IMR-90 (cell line): ENCODE measurements around the gene ONECUT1. TPM values are rescaled to one million over a fixed set of nuclear protein-coding genes. Genes with fewer than 3 reads are reported as not detected.

Experiments
- ATAC-seq: fragments of 200-7000 bp; cut with Tn5 transposase; 2 replicates; pipeline ENCODE4 v1.9.1; 2020; ENCODE audit warnings: low read depth, mild to moderate bottlenecking, moderate library complexity
- BruUV-seq: library from RNA; stranded (reverse); fragments of 400-500 nt; replicated peaks from 2 replicates; lab custom pipeline; 2021; lab: Mats Ljungman, UMichigan
- CTCF ChIA-PET: fragments of 300-600 bp; formaldehyde crosslinking; extraction: SDS; loops from one replicate; lab custom pipeline; 2021; ENCODE audit warnings: antibody characterized with exemption; lab: Yijun Ruan, JAX
- POLR2A ChIA-PET: fragments of 300-600 bp; sonication (Branson Sonifier 250); formaldehyde crosslinking; loops from one replicate; lab custom pipeline; 2022; ENCODE audit warnings: antibody characterized with exemption; ENCODE audit not compliant: unreplicated experiment; lab: Charles Lee
- DNase-seq: peaks from one replicate; pipeline ENCODE4 v3.0.0; 2013
- H2AFZ ChIP-seq: replicated peaks from 2 replicates; pipeline ENCODE3; 2013; ENCODE audit warnings: low read length, mild to moderate bottlenecking; ENCODE audit not compliant: poor library complexity
- H2AK5ac ChIP-seq: 2 replicates; pipeline ENCODE4 v1.6.1; 2013; ENCODE audit warnings: low read depth, low read length, inconsistent platforms
- H2AK9ac ChIP-seq: replicated peaks from 2 replicates; pipeline ENCODE3; 2013; ENCODE audit warnings: mild to moderate bottlenecking, low read depth, low read length, moderate library complexity; ENCODE audit not compliant: poor library complexity
- H2BK120ac ChIP-seq: 2 replicates; pipeline ENCODE4 v1.6.1; 2013; ENCODE audit warnings: low read depth, low read length, inconsistent platforms
- H2BK15ac ChIP-seq: 3 replicates; pipeline ENCODE4 v1.6.1; 2013; ENCODE audit warnings: low read depth, low read length, inconsistent platforms
- H2BK20ac ChIP-seq: 2 replicates; pipeline ENCODE4 v1.6.1; 2013; ENCODE audit warnings: low read depth, mild to moderate bottlenecking, inconsistent platforms, low read length, moderate library complexity
- H2BK5ac ChIP-seq: 2 replicates; pipeline ENCODE4 v1.6.1; 2013; ENCODE audit warnings: mild to moderate bottlenecking, low read depth, low read length, inconsistent platforms; ENCODE audit not compliant: poor library complexity, severe bottlenecking
- H3K14ac ChIP-seq: replicated peaks from 2 replicates; pipeline ENCODE4 v1.6.1; 2013; ENCODE audit warnings: low read depth, low read length, inconsistent platforms
- H3K18ac ChIP-seq: 2 replicates; pipeline ENCODE4 v1.6.1; 2013; ENCODE audit warnings: low read depth, low read length, control low read depth
- H3K23ac ChIP-seq: 2 replicates; pipeline ENCODE4 v1.6.1; 2013; ENCODE audit warnings: low read depth, low read length, inconsistent platforms
- H3K27ac ChIP-seq: 2 replicates; pipeline ENCODE4 v1.5.1; 2013; ENCODE audit warnings: mild to moderate bottlenecking, control low read depth, low read length; ENCODE audit not compliant: insufficient read depth
- H3K27me3 ChIP-seq: 2 replicates; pipeline ENCODE4 v1.6.1; 2013; ENCODE audit warnings: low read length; ENCODE audit not compliant: control insufficient read depth, insufficient read depth
- H3K36me3 ChIP-seq: 2 replicates; pipeline ENCODE4 v1.6.1; 2013; ENCODE audit warnings: low read length, mixed read lengths; ENCODE audit not compliant: control insufficient read depth, insufficient read depth
- H3K4ac ChIP-seq: 2 replicates; pipeline ENCODE4 v1.6.1; 2013; ENCODE audit warnings: low read depth, low read length, inconsistent platforms
- H3K4me1 ChIP-seq: 2 replicates; pipeline ENCODE4 v1.6.1; 2013; ENCODE audit warnings: low read length, mixed read lengths; ENCODE audit not compliant: control insufficient read depth, insufficient read depth
- H3K4me2 ChIP-seq: 2 replicates; pipeline ENCODE4 v1.6.1; 2013; ENCODE audit warnings: low read depth, mild to moderate bottlenecking, control low read depth, low read length, moderate library complexity
- H3K4me3 ChIP-seq: 2 replicates; pipeline ENCODE4 v1.5.1; 2013; ENCODE audit warnings: low read depth, mild to moderate bottlenecking, control low read depth, low read length, moderate library complexity; ENCODE audit not compliant: insufficient read depth
- H3K56ac ChIP-seq: 2 replicates; pipeline ENCODE4 v1.6.1; 2013; ENCODE audit warnings: low read length, inconsistent platforms; ENCODE audit not compliant: insufficient read depth; ENCODE audit errors: extremely low read depth
- H3K79me1 ChIP-seq, 2 experiments: 2 replicates each; pipeline ENCODE4 v1.6.1; 2013; ENCODE audit warnings: low read length in 2 of 2, inconsistent platforms in 1 of 2, low read depth in 1 of 2
- H3K9ac ChIP-seq: 2 replicates; pipeline ENCODE4 v1.6.1; 2013; ENCODE audit warnings: low read depth, low read length, control low read depth
- H3K9me1 ChIP-seq: 2 replicates; pipeline ENCODE4 v1.6.1; 2013; ENCODE audit warnings: low read length, inconsistent platforms; ENCODE audit not compliant: insufficient read depth
- H3K9me3 ChIP-seq: 2 replicates; pipeline ENCODE4 v1.6.1; 2013; ENCODE audit warnings: low read length; ENCODE audit not compliant: control insufficient read depth, insufficient read depth
- H4K20me1 ChIP-seq: 2 replicates; pipeline ENCODE4 v1.6.1; 2013; ENCODE audit warnings: low read length, inconsistent platforms; ENCODE audit not compliant: insufficient read depth
- H4K5ac ChIP-seq: 2 replicates; pipeline ENCODE4 v1.6.1; 2013; ENCODE audit warnings: mild to moderate bottlenecking, low read depth, low read length, control low read depth
- H4K8ac ChIP-seq, 2 experiments: 2 replicates each; pipeline ENCODE4 v1.6.1; 2013; ENCODE audit warnings: low read depth in 2 of 2, low read length in 2 of 2, control low read depth in 1 of 2, inconsistent platforms in 1 of 2
- H4K91ac ChIP-seq: 2 replicates; pipeline ENCODE4 v1.6.1; 2013; ENCODE audit warnings: low read depth, low read length, inconsistent platforms; ENCODE audit not compliant: insufficient read depth
- BHLHE40 ChIP-seq: fragments of 150-350 bp; IDR thresholded peaks from 2 replicates; pipeline ENCODE4 v1.6.1; 2016; ENCODE audit warnings: mild to moderate bottlenecking, low read depth, low read length
- CEBPB ChIP-seq: IDR thresholded peaks from 2 replicates; pipeline ENCODE4 v1.6.1; 2012; ENCODE audit warnings: low read depth, low read length, improper control_type of control experiment
- CHD1 ChIP-seq: IDR thresholded peaks from 2 replicates; pipeline ENCODE4 v1.6.1; 2012; ENCODE audit warnings: low read depth, low read length, improper control_type of control experiment
- FOS ChIP-seq: fragments of 150-350 bp; IDR thresholded peaks from 2 replicates; pipeline ENCODE4 v1.6.1; 2016; ENCODE audit warnings: low read depth, low read length
- MAFK ChIP-seq: IDR thresholded peaks from 2 replicates; pipeline ENCODE4 v1.6.1; 2012; ENCODE audit warnings: low read depth, low read length, improper control_type of control experiment
- MAZ ChIP-seq: IDR thresholded peaks from 2 replicates; pipeline ENCODE4 v1.6.1; 2012; ENCODE audit warnings: low read depth, mild to moderate bottlenecking, low read length, improper control_type of control experiment, moderate library complexity, borderline replicate concordance
- MXI1 ChIP-seq: IDR thresholded peaks from 2 replicates; pipeline ENCODE4 v1.6.1; 2012; ENCODE audit warnings: low read depth, mild to moderate bottlenecking, low read length, moderate library complexity, borderline replicate concordance
- NFE2L2 ChIP-seq: fragments of 150-350 bp; IDR thresholded peaks from 2 replicates; pipeline ENCODE4 v1.6.1; 2016; ENCODE audit warnings: low read depth, mild to moderate bottlenecking, low read length
- POLR2A ChIP-seq: IDR thresholded peaks from 2 replicates; pipeline ENCODE4 v1.6.1; 2012; ENCODE audit warnings: mild to moderate bottlenecking, low read depth, low read length
- RAD21 ChIP-seq: IDR thresholded peaks from 2 replicates; pipeline ENCODE4 v1.6.1; 2012; ENCODE audit warnings: low read length, improper control_type of control experiment
- RCOR1 ChIP-seq: IDR thresholded peaks from 2 replicates; pipeline ENCODE4 v1.6.1; 2012; ENCODE audit warnings: mild to moderate bottlenecking, low read length, improper control_type of control experiment; ENCODE audit not compliant: insufficient replicate concordance
- RFX5 ChIP-seq: IDR thresholded peaks from 2 replicates; pipeline ENCODE4 v1.8.0; 2012; ENCODE audit warnings: low read depth, mild to moderate bottlenecking, low read length, moderate library complexity
- SMC3 ChIP-seq: fragments of 150-350 bp; IDR thresholded peaks from 2 replicates; pipeline ENCODE4 v1.6.1; 2016; ENCODE audit warnings: low read depth, mild to moderate bottlenecking, antibody characterized with exemption, low read length, moderate library complexity
- whole genome bisulfite sequencing, 2 experiments: methylation state at CpG; one replicate each; pipeline versions ENCODE4 v1.1.5 to v1.1.7; 2013; ENCODE audit warnings: missing lambda C conversion rate in 2 of 2; ENCODE audit not compliant: insufficient read length in 1 of 2; ENCODE audit errors: extremely low coverage in 2 of 2; 5-methylcytosine and 5-hydroxymethylcytosine counted together
- dilution Hi-C: fragments of 300-500 bp; cut with HindIII; formaldehyde crosslinking; loops from one replicate; pipeline ENCODE4 v1.14.3; 2018; ENCODE audit warnings: low sequenced_read_pairs; ENCODE audit not compliant: unreplicated experiment
- in situ Hi-C: fragments of 300-500 bp; cut with MboI; formaldehyde crosslinking; loops from 3 replicates; pipeline ENCODE4 v1.14.3; 2019; ENCODE audit warnings: low sequenced_read_pairs, inconsistent platforms, mixed read lengths
- intact Hi-C: fragments of 100-400 bp; cut with micrococcal nuclease; formaldehyde crosslinking; loops from 2 replicates; pipeline ENCODE4 v1.10.0; 2022
- polyA plus RNA-seq, 3 experiments: library from polyadenylated mRNA; depleted of rRNA; stranded (reverse); fragments of >200 nt; gene quantifications; 2 replicates each; pipeline ENCODE4 v1.2.3, GENCODE V29; 2012; ENCODE audit warnings: low replicate concordance in 1 of 3
- total RNA-seq: library from RNA; depleted of rRNA; stranded (reverse); fragments of >200 nt; gene quantifications from 2 replicates; pipeline ENCODE4 v1.2.3, GENCODE V29; 2012
- TF ChIP-seq, protein P1 (sequence below): fragments of 150-350 bp; IDR thresholded peaks from 2 replicates; pipeline ENCODE4 v1.6.1; 2016; ENCODE audit warnings: low read depth, mild to moderate bottlenecking, low read length, moderate library complexity, borderline replicate concordance
- TF ChIP-seq, protein P2 (sequence below): conservative IDR thresholded peaks from 2 replicates; pipeline ENCODE4 v1.5.1; 2012; ENCODE audit warnings: mild to moderate bottlenecking, low read depth, low read length, improper control_type of control experiment
- TF ChIP-seq, protein P3 (sequence below): fragments of 150-350 bp; IDR thresholded peaks from 2 replicates; pipeline ENCODE4 v1.6.1; 2017; ENCODE audit warnings: mild to moderate bottlenecking, antibody characterized with exemption, low read length, low read depth

ONECUT1 gene
- total and polyA plus RNA-seq, 2 of the 4 experiments (the other 2 are of a cell fraction): not detected

DNA sequence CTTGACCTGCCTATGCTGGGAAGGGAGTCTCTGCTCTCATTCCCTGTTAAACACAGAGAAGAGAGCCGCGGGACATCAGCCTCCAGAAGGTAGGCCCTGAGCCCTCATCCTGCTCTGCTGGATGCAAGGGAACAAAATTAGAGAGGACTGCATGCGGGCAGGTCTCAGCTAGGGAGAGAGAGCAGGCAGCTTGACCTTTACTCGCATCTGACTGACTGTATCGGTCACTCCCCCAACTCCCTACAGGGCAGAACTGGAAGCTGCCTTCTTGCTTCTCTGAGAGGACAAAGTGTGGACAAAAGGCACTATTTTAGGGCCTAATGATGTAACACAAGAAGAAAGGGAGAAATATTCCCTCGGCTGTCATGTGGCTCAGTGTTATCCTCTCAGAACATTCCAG lies 72.2 kb downstream of the ONECUT1 start:
- Histone ChIP-seq H3K9me3 (no peaks in the 10 kb centered on the region), H3K14ac (no peak overlapping the region), H3K9ac (no peak overlapping the region), H3K4me1 (no peaks in the 10 kb centered on the region), H2BK15ac (no peak overlapping the region), H3K79me1 (no peaks in the 10 kb centered on the region), H3K36me3 (no peaks in the 10 kb centered on the region), H3K4me2 (no peak overlapping the region), H3K23ac (no peak overlapping the region), H4K20me1 (no peaks in the 10 kb centered on the region), H2BK20ac (no peak overlapping the region), H2AK5ac (no peak overlapping the region), H2AK9ac (no peak overlapping the region), H4K8ac (no peak overlapping the region), H2BK120ac (no peak overlapping the region), H4K91ac (no peak overlapping the region), H3K9me1 (no peaks in the 10 kb centered on the region), H3K18ac (no peak overlapping the region), H3K27me3 (peaks cover 6% of the 10 kb centered on the region), H3K4ac (no peak overlapping the region), H4K5ac (no peak overlapping the region), H3K4me3 (no peak overlapping the region), H3K56ac (no peak overlapping the region), H2BK5ac (no peak overlapping the region), H3K27ac (no peak overlapping the region), H2AFZ (no peak overlapping the region)
- dilution Hi-C loops (no loop called here), in situ Hi-C loops (no loop called here), intact Hi-C loops (no loop called here)
- 100% methylated on average over 2 of the region's 6 CpGs; no CpG with 5 or more reads in 1 of the 2 experiments for WGBS, 2 experiments
- ATAC-seq (no peak), DNase-seq (no peak)
- ChIA-PET CTCF (no interaction called here), POLR2A (no interaction called here)
- TF ChIP-seq CHD1 (no peak), POLR2A (no peak), FOS (no peak), BHLHE40 (no peak), CEBPB (no peak), NFE2L2 (no peak), MAZ (no peak), RAD21 (no peak), RCOR1 (no peak), RFX5 (no peak), MAFK (no peak), SMC3 (no peak), MXI1 (no peak)
- TF ChIP-seq, protein P1, sequence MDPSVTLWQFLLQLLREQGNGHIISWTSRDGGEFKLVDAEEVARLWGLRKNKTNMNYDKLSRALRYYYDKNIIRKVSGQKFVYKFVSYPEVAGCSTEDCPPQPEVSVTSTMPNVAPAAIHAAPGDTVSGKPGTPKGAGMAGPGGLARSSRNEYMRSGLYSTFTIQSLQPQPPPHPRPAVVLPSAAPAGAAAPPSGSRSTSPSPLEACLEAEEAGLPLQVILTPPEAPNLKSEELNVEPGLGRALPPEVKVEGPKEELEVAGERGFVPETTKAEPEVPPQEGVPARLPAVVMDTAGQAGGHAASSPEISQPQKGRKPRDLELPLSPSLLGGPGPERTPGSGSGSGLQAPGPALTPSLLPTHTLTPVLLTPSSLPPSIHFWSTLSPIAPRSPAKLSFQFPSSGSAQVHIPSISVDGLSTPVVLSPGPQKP: no peak
- TF ChIP-seq, protein P2, sequence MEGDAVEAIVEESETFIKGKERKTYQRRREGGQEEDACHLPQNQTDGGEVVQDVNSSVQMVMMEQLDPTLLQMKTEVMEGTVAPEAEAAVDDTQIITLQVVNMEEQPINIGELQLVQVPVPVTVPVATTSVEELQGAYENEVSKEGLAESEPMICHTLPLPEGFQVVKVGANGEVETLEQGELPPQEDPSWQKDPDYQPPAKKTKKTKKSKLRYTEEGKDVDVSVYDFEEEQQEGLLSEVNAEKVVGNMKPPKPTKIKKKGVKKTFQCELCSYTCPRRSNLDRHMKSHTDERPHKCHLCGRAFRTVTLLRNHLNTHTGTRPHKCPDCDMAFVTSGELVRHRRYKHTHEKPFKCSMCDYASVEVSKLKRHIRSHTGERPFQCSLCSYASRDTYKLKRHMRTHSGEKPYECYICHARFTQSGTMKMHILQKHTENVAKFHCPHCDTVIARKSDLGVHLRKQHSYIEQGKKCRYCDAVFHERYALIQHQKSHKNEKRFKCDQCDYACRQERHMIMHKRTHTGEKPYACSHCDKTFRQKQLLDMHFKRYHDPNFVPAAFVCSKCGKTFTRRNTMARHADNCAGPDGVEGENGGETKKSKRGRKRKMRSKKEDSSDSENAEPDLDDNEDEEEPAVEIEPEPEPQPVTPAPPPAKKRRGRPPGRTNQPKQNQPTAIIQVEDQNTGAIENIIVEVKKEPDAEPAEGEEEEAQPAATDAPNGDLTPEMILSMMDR: no peak
- TF ChIP-seq, protein P3, sequence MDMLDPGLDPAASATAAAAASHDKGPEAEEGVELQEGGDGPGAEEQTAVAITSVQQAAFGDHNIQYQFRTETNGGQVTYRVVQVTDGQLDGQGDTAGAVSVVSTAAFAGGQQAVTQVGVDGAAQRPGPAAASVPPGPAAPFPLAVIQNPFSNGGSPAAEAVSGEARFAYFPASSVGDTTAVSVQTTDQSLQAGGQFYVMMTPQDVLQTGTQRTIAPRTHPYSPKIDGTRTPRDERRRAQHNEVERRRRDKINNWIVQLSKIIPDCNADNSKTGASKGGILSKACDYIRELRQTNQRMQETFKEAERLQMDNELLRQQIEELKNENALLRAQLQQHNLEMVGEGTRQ: no peak
- no TSS peak for BruUV-seq
